Mesothelial cell of epicardium (in vitro differentiated cells): ENCODE results near the gene GABRD. TPM values are rescaled to one million over a fixed set of nuclear protein-coding genes. Genes with fewer than 3 reads are reported as not detected.

Experiments
- DNase-seq, 2 experiments: peaks; one replicate each; pipeline ENCODE4 v3.0.0; 2021; ENCODE audit warnings: low spot score in 2 of 2; ENCODE audit not compliant: unreplicated experiment in 2 of 2
- H3K27ac Mint-ChIP-seq: 2 replicates; pipeline ENCODE4 v1.8.0; 2021; ENCODE audit warnings: mixed read lengths
- H3K27me3 Mint-ChIP-seq: 2 replicates; pipeline ENCODE4 v1.8.0; 2021; ENCODE audit warnings: low read depth, mixed read lengths
- H3K36me3 Mint-ChIP-seq: 2 replicates; pipeline ENCODE4 v1.8.0; 2021; ENCODE audit warnings: mixed read lengths
- H3K4me1 Mint-ChIP-seq: 2 replicates; pipeline ENCODE4 v1.8.0; 2021; ENCODE audit warnings: mixed read lengths
- H3K4me3 Mint-ChIP-seq: 2 replicates; pipeline ENCODE4 v1.8.0; 2021; ENCODE audit warnings: mild to moderate bottlenecking, moderate library complexity, mixed read lengths
- H3K9me3 Mint-ChIP-seq: 2 replicates; pipeline ENCODE4 v1.8.0; 2021; ENCODE audit warnings: mixed read lengths
- total RNA-seq: library from RNA; stranded (reverse); gene quantifications from 3 replicates; pipeline ENCODE4 v1.2.1, GENCODE V29; 2021
- TF ChIP-seq, protein P1 (sequence below): fragments of 200-600 bp; sonication (generic); IDR thresholded peaks from one replicate; pipeline ENCODE4 v1.5.0; 2021; ENCODE audit warnings: antibody characterized with exemption; ENCODE audit not compliant: unreplicated experiment

The GABRD gene
- total RNA-seq, 1 donor from 2014 or later: 0.09 TPM

DNA sequence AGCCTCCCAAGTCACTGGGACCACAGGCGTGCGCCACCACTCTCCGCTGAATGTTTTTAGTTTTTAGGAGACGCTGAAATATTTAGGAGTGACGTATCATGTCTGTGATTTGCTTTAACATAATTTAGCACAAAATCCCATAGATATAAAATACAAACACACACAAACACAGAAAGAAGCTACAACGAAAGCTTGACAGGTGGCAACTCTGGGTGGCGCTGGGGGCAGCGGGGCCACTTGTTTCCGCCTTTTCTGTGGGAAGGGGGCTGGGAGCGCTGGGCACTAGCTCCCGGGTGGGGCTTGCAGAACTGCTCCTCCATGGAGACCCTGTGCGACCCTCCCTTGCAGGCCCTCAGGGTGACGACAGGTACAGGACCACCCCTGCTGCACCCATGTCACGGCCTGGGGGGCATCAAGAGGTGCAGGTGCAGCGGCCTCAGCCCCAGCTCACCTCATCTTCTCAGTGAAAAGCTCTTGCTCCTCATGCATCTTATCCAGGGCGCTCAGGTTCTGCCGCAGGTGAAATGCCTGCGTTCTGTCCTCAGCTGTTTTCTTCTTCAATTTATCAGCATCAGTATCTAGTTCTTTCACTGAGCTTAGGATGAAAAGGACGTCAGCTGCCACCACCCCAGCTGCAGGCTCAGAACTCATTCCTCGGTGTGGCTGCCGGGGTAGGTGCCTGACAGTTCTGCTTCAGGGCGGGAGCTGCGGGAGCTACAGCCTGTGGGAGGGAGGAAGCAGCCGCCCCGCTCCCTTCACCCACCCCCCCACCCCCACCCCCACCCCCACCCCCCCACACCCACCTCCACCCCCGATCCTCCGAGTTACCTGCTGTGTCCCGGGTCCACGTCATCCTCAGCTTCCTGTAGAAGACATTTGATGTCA is 30.8 kb upstream of the GABRD start:
- H3K27ac Mint-ChIP-seq: no peak overlapping the region
- DNase-seq: no peak
- H3K9me3 Mint-ChIP-seq: no peaks in the 10 kb centered on the region
- H3K27me3 Mint-ChIP-seq: no peaks in the 10 kb centered on the region
- TF ChIP-seq, protein P1, sequence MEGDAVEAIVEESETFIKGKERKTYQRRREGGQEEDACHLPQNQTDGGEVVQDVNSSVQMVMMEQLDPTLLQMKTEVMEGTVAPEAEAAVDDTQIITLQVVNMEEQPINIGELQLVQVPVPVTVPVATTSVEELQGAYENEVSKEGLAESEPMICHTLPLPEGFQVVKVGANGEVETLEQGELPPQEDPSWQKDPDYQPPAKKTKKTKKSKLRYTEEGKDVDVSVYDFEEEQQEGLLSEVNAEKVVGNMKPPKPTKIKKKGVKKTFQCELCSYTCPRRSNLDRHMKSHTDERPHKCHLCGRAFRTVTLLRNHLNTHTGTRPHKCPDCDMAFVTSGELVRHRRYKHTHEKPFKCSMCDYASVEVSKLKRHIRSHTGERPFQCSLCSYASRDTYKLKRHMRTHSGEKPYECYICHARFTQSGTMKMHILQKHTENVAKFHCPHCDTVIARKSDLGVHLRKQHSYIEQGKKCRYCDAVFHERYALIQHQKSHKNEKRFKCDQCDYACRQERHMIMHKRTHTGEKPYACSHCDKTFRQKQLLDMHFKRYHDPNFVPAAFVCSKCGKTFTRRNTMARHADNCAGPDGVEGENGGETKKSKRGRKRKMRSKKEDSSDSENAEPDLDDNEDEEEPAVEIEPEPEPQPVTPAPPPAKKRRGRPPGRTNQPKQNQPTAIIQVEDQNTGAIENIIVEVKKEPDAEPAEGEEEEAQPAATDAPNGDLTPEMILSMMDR: no peak
- H3K4me1 Mint-ChIP-seq: peaks cover 19% of the 10 kb centered on the region
- H3K4me3 Mint-ChIP-seq: no peak overlapping the region
- no peaks in the 10 kb centered on the region for H3K36me3 Mint-ChIP-seq

DNA sequence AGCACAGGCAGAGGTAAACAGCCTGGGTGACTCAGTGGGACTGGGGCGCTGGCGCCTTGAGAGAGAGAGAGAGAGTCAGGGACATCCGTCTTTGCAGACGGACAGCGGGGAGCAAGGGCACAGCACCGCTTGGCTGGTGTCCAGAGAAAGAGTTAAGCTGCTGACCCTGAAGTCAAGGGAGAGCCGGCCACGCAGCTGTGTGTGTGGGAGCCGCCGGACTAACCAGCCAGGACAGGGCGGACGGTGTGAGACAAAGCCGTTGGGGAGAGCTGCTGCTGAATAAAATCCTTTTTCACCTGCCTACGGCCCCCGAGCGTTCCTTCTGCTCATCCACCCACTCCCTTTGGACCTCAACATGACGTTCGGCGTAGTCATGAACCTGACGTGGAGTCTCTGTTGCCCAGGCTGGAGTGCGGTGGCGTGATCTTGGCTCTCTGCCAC is 30.0 kb upstream of the GABRD start:
- Mint-ChIP-seq H3K4me1 (peaks cover 19% of the 10 kb centered on the region), H3K27me3 (no peaks in the 10 kb centered on the region), H3K9me3 (no peaks in the 10 kb centered on the region), H3K4me3 (no peak overlapping the region), H3K27ac (no peak overlapping the region), H3K36me3 (no peaks in the 10 kb centered on the region)
- DNase-seq: no peak
- TF ChIP-seq, protein P1: no peak

DNA sequence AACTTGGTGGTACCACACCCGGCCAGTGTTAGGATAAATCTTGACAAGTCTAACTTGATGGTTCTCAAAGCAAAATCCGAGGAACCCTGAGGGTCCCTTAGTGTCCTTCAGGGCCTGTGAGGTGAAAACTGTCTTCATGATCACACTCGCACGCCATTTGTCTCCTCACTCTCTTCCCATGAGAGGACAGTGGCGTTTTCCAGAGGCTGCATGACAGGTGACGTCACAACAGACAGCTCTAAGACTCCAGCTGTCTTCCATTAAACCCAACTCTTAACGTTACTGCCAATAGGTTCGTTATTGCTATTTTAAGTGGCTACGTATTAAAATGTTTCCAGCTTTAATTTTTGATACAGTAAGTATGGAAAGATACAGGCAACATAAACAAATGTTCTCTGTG is 29.4 kb upstream of the GABRD start:
- peak overlapping the region; percentile 62 for H3K27ac Mint-ChIP-seq
- H3K4me1 Mint-ChIP-seq: peaks cover 19% of the 10 kb centered on the region
- H3K27me3 Mint-ChIP-seq: peaks cover under 1% of the 10 kb centered on the region
- DNase-seq: no peak
- no peaks in the 10 kb centered on the region for H3K36me3 Mint-ChIP-seq
- H3K9me3 Mint-ChIP-seq: no peaks in the 10 kb centered on the region
- TF ChIP-seq, protein P1: no peak
- no peak overlapping the region for H3K4me3 Mint-ChIP-seq

DNA sequence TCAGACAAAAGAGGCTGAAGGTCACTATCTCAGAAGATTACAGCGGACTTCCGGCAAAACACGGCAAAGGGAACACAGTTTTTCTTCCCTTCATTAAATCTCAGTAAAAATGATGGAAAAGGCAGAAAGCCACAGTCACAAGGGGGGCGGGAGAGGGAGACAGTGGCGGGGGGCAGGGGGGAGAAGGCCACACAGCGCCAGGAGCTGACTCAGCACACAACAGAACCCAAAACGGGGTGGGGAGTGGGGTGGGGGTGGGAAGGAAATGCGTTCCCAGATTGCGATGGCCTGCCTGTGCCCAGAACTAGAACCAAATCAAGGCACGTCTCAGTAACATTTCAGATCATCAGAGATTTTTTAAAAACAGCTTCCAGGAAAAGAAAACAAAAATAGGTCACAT is 28.9 kb upstream of the GABRD start:
- TF ChIP-seq, protein P1: no peak
- DNase-seq: no peak
- peaks cover 2% of the 10 kb centered on the region for H3K27me3 Mint-ChIP-seq
- no peak overlapping the region for H3K4me3 Mint-ChIP-seq
- peaks cover 19% of the 10 kb centered on the region for H3K4me1 Mint-ChIP-seq
- peak overlapping the region; percentile 76 for H3K27ac Mint-ChIP-seq
- H3K36me3 Mint-ChIP-seq: no peaks in the 10 kb centered on the region
- no peaks in the 10 kb centered on the region for H3K9me3 Mint-ChIP-seq

DNA sequence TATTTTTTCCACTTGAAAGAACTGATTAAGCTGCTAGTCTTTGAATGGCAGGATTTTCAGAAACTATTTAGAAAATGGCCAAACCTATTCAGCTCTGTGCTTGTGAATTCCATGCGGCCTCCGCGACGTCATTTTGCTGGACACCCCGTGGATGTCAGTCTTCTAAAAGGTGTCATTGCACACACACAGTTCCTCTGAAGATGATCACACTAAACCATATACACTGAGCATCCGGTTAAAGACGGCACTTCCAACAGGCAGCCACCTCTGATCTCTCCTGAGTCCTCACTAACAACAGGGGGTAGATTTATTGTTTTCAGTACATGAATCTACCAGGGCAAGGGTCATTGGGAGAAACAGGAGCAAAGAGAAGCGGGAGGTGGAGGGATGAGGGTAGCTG is 24.6 kb upstream of the GABRD start:
- Mint-ChIP-seq H3K36me3 (no peaks in the 10 kb centered on the region), H3K9me3 (no peaks in the 10 kb centered on the region), H3K4me1 (peaks cover 13% of the 10 kb centered on the region), H3K27me3 (peaks cover 4% of the 10 kb centered on the region), H3K4me3 (no peak overlapping the region), H3K27ac (no peak overlapping the region)
- DNase-seq: no peak
- TF ChIP-seq, protein P1: no peak
